ENCODE measurements around the gene TREML4.

The TREML4 gene

GRCh38 chr6:41284726-41285125 lies 56.6 kb downstream of the TREML4 start:
- no peak for DNase-seq

DNA sequence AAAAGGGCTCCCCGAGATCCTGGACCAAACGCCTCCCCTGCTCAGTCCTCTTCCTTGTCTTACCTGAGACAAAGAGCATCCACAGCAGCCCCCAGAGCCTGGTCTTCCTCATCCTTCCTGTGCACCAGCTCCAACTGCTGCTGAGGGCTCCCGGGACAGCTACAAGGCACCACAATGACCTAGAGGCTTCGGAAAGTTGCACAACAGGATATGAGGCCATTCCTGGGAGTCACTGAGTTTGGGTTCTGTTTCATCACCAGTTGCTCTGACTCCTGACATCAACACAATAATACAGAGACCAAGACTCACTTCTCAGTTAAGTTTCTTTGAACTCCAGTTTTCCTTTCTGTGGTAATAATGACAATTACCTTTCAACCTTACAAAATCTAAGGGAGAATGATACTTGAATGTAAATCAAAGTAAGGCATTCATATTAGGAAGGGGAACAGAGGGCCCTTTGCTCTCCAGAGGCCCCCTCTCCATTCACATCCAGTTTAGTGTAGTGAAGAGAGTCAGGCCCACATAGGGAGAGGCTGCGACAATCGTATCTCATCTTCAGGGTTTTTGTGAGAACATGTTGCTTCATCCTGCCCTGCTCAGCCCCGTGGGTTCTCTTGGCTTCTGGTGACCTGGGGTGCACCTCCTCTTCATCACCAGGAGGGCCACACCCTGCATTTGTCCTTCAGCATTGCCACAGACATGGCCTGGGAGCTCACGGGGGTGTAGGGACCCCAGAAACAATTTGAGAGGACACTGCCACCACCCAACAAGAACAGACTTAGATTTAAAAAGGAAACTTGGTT lies 58.6 kb downstream of the TREML4 start, which contains the start of gene TREM1:
TREM1 (minus strand) TSS at position 139 of the 803 bp plus-strand sequence; CDS start at position 112, 27 bp downstream.
- DNase-seq, result peak in 1 of 56 donors; percentile 4

GRCh38 chr6:41288030-41288753 lies 60.0 kb downstream of the TREML4 start:
- no peak for DNase-seq
